ENCODE data around the gene CDH19.

Gene CDH19

GRCh38 chr18:66599190-66599589 is 4.7 kb downstream of the CDH19 start:
- no peak overlapping the region for H3K9ac ChIP-seq (ENCODE audit: low read length)
- H3K4me3 ChIP-seq (ENCODE audit: insufficient read depth, low read length, poor library complexity, severe bottlenecking): no peak overlapping the region
- no peaks in the 10 kb centered on the region for H3F3A ChIP-seq (ENCODE audit: insufficient read depth)
- no peak overlapping the region for H3K27ac ChIP-seq (ENCODE audit: low read depth, low read length)
- no peak overlapping the region for H2AFZ ChIP-seq (ENCODE audit: low read depth, low read length, severe bottlenecking)
- no peaks in the 10 kb centered on the region for H3K27me3 ChIP-seq (ENCODE audit: low read length)
- no peaks in the 10 kb centered on the region; the same call in 1 of the 2 replicates for H3K9me2 ChIP-seq (replicated peaks; ENCODE audit: insufficient read depth, low read length)
- no peaks in the 10 kb centered on the region for H3K9me3 ChIP-seq (ENCODE audit: insufficient read depth, low read length)
- H3K79me2 ChIP-seq (ENCODE audit: insufficient read depth, low read length): no peaks in the 10 kb centered on the region
- no peaks in the 10 kb centered on the region for H3K36me3 ChIP-seq (ENCODE audit: low read length)
- H3K4me2 ChIP-seq (ENCODE audit: low read depth, low read length, poor library complexity, severe bottlenecking): no peak overlapping the region
- no peak for TF ChIP-seq EZH2phosphoT487 (conservative IDR thresholded peaks at IDR 0.05; ENCODE audit: low read length)
- no peak for TF ChIP-seq CTCF (IDR thresholded peaks at IDR 0.05; ENCODE audit: insufficient read depth, low read length, poor library complexity, severe bottlenecking)
- H4K20me1 ChIP-seq (ENCODE audit: low read depth, low read length): no peaks in the 10 kb centered on the region

- no peak overlapping the region for H3K4me3 ChIP-seq (ENCODE audit: insufficient read depth, low read length, poor library complexity, severe bottlenecking)
- no peak overlapping the region for H3K9ac ChIP-seq (ENCODE audit: low read length)
- TF ChIP-seq EZH2phosphoT487 (conservative IDR thresholded peaks at IDR 0.05; ENCODE audit: low read length) (no peak), CTCF (IDR thresholded peaks at IDR 0.05; ENCODE audit: insufficient read depth, low read length, poor library complexity, severe bottlenecking) (no peak)
- no peaks in the 10 kb centered on the region for H3F3A ChIP-seq (ENCODE audit: insufficient read depth)
- no peaks in the 10 kb centered on the region for H3K9me3 ChIP-seq (ENCODE audit: insufficient read depth, low read length)
- no peak overlapping the region for H3K4me2 ChIP-seq (ENCODE audit: low read depth, low read length, poor library complexity, severe bottlenecking)
- no peak overlapping the region for H3K27ac ChIP-seq (ENCODE audit: low read depth, low read length)
- H3K36me3 ChIP-seq (ENCODE audit: low read length): no peaks in the 10 kb centered on the region
- H3K79me2 ChIP-seq (ENCODE audit: insufficient read depth, low read length): no peaks in the 10 kb centered on the region
- no peaks in the 10 kb centered on the region for H3K27me3 ChIP-seq (ENCODE audit: low read length)
- H4K20me1 ChIP-seq (ENCODE audit: low read depth, low read length): no peaks in the 10 kb centered on the region
- H3K9me2 ChIP-seq (replicated peaks; ENCODE audit: insufficient read depth, low read length): no peaks in the 10 kb centered on the region
- H2AFZ ChIP-seq (ENCODE audit: low read depth, low read length, severe bottlenecking): no peak overlapping the region
Observed at GRCh38 chr18:66587430-66587829, 16.5 kb downstream of the CDH19 start.

- Histone ChIP-seq H3K4me2 (ENCODE audit: low read depth, low read length, poor library complexity, severe bottlenecking) (no peak overlapping the region), H3K79me2 (ENCODE audit: insufficient read depth, low read length) (no peaks in the 10 kb centered on the region), H2AFZ (ENCODE audit: low read depth, low read length, severe bottlenecking) (no peak overlapping the region), H3K4me3 (ENCODE audit: insufficient read depth, low read length, poor library complexity, severe bottlenecking) (no peak overlapping the region), H3F3A (ENCODE audit: insufficient read depth) (no peaks in the 10 kb centered on the region), H3K36me3 (ENCODE audit: low read length) (no peaks in the 10 kb centered on the region), H4K20me1 (ENCODE audit: low read depth, low read length) (no peaks in the 10 kb centered on the region), H3K9me2 (replicated peaks; ENCODE audit: insufficient read depth, low read length) (no peaks in the 10 kb centered on the region), H3K27ac (ENCODE audit: low read depth, low read length) (no peak overlapping the region), H3K27me3 (ENCODE audit: low read length) (no peaks in the 10 kb centered on the region), H3K9ac (ENCODE audit: low read length) (no peak overlapping the region), H3K9me3 (ENCODE audit: insufficient read depth, low read length) (no peaks in the 10 kb centered on the region)
- TF ChIP-seq EZH2phosphoT487 (conservative IDR thresholded peaks at IDR 0.05; ENCODE audit: low read length) (no peak), CTCF (IDR thresholded peaks at IDR 0.05; ENCODE audit: insufficient read depth, low read length, poor library complexity, severe bottlenecking) (no peak)
Observed at GRCh38 chr18:66582211-66582610, 21.7 kb downstream of the CDH19 start.

Data from SU-DHL-6 (cell line).